Stimulated activated CD4-positive, alpha-beta T cell treated with anti-CD3 and anti-CD28 coated beads, Interleukin-15, amount 100 ng/mL, for 48 hours (primary cell): ENCODE measurements around the gene PLXND1.
"Not testable (repeated sequence)": the region's sequence is repeated elsewhere in the genome, so short reads cannot be mapped to it uniquely, and the experiment has no call there.

Source experiments
- DNase-seq, 2 donors: peaks; one replicate each; pipeline ENCODE4 v3.0.0-alpha.2; 2020; ENCODE audit warnings: low read depth in 2 of 2

PLXND1 gene

GRCh38 chr3:129552287-129553050 lies 54.0 kb downstream of the PLXND1 start:
- DNase-seq, result no peak

GRCh38 chr3:129549805-129550204 lies 56.7 kb downstream of the PLXND1 start:
- no peak for DNase-seq

- DNase-seq, result no peak
These were observed 57.3 kb downstream of the PLXND1 start for GRCh38 chr3:129549006-129549800.

DNA sequence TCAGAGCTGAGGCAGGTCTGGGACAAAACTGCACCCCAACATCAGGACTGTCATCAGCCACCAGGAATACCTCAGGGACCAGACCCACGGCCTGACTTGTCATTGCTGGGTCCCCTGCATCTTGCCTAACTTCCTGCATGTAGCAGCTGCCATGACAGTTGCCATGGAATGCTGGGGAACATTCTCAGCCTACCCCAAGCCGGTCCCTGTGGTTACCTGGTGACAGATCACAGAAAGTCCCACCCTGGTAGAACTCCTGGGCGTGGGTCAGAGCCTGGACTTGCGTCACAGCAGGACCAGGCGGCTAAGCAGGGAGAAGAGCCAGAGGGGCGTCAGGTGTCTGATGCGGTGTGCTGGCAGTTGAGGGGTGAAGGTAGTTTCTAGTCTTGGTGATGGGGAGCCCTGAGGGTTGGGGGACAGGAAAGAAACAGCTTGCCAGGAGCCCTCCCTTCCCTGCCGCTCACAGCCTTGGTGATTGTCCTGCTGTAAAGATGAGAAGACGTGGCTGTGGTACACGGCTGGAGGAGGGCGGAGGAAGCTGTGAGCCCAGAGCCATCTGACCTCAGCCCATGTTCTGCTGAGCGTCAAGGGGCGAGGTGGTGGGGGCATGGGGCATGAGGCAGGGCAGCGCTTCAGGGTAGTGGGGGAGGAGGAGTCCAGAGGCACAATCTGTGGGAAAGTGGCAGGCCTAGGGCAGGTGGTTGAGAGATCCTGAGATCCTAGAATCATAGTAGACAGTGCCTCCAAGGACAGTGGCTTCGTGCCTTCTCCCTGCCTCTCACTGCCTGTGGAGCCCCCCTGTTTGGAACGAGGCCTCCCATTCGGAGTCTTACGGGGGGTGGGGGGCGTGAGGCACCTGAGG lies 58.1 kb downstream of the PLXND1 start:
- no peak for DNase-seq

GRCh38 chr3:129547241-129547640 lies 59.2 kb downstream of the PLXND1 start:
- no peak for DNase-seq

DNA sequence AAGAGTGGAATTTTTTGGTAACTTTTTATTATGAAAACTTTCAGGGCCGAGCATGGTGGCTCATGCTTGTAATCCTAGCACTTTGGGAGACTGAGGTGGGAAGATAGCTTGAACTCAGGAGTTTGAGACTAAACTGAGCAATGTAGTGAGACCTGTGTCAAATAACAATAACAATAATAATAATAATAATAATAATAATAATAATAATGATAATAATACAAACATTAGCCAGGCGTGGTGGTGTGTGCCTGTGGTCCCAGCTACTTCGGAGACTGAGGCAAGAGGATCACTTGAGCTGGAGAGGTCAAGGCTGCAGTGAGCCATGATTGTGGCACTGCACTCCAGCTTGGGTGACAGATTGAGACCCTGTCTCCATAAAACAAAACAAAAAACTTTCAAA lies 60.5 kb downstream of the PLXND1 start:
- DNase-seq, result not testable (repeated sequence)

DNA sequence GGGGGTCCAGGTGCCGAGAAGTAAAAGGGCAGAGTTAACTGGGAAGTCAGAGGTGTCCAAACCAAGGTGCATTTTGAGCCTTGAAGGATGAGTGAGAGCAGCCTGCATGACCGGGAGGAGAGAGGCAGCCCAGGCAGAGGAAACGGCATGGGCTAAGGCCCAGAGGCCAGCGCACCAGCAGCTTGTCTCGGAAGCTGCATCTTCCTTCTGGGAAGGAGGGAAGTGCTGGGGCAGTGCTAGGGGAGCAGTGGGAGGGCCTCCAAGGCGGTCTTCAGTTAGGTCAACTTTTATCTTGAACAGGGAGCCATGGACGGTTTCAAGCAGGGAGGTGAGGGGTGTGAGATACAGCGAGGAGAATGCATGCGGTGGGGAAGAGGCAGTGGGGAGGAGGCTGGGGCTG lies 62.5 kb downstream of the PLXND1 start:
- DNase-seq, result no peak

DNA sequence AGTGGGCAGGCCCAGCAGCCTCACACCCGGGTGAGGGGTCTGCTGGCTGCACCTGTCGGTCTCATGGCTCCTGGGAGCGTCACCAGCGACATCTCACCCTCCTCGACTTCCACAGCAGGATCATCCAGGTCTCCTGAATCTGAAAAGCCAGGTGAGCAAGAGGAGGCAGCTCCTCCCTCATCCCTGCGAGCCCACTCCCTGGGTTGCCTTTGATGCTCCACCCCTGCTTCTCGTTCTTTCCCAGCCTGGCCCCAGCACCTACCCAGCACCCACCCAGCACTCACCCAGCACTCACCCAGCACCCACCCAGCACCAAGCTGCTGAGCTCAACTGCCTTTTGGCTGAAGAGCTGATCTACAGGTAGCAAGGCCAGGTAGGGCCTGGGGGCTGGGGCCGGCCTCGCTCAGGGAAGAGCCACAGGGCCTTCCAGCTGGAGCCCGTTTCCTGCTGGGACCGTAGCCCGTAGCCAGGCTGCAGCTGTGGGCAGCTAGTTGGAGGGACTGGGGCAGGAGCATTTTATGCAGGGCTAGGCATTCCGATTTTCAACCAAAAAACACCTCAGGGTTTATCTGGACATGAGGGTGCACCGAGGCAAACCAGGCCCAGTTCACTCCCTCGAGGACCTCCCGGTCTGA lies 63.2 kb downstream of the PLXND1 start, which contains the start of gene H1-8:
TSS of gene H1-8 (plus strand) at position 20 of the 635 bp plus-strand sequence. CDS start at position 64, 44 bp downstream.
- no peak for DNase-seq

- DNase-seq, result no peak
These were observed 63.7 kb downstream of the PLXND1 start for GRCh38 chr3:129542747-129543146.

GRCh38 chr3:129540776-129541516 lies 65.5 kb downstream of the PLXND1 start:
- no peak for DNase-seq

GRCh38 chr3:129539206-129539605 lies 67.3 kb downstream of the PLXND1 start:
- no peak for DNase-seq

- no peak for DNase-seq
These were observed 69.7 kb downstream of the PLXND1 start for GRCh38 chr3:129536804-129537203.

- DNase-seq, result no peak
These were observed 70.2 kb downstream of the PLXND1 start for GRCh38 chr3:129536374-129536667.

DNA sequence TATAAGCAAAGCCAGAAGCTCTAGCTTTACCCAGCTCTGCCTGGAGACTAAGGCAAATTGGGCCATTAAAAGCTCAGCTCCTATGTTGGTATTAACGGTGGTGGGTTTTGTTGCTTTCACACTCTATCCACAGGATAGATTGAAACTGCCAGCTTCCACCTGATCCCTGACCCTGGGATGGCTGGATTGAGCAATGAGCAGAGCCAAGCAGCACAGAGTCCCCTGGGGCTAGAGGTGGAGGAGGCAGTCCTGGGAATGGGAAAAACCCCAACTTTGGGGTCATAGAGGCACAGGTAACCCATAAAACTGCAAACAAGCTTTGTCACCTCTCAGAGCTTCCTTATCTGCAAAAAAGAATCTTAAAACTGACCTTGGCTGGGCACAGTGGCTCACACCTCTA lies 71.4 kb downstream of the PLXND1 start:
- no peak for DNase-seq

GRCh38 chr3:129534428-129535027 lies 71.9 kb downstream of the PLXND1 start:
- no peak for DNase-seq

DNA sequence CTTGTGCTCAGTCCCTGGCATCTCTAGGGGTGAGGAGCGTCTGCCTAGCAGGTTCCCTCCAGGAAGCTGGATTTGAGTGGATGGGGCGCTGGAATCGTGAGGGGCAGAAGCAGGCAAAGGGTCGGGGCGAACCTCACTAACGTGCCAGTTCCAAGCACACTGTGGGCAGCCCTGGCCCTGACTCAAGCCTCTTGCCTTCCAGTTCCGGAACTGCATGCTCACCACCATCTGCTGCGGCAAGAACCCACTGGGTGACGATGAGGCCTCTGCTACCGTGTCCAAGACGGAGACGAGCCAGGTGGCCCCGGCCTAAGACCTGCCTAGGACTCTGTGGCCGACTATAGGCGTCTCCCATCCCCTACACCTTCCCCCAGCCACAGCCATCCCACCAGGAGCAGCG lies 73.1 kb downstream of the PLXND1 start:
- DNase-seq, result no peak

- DNase-seq, result no peak
These were observed 74.2 kb downstream of the PLXND1 start for GRCh38 chr3:129532261-129532660.

- DNase-seq, result no peak
These were observed 74.8 kb downstream of the PLXND1 start for GRCh38 chr3:129531699-129532098.

DNA sequence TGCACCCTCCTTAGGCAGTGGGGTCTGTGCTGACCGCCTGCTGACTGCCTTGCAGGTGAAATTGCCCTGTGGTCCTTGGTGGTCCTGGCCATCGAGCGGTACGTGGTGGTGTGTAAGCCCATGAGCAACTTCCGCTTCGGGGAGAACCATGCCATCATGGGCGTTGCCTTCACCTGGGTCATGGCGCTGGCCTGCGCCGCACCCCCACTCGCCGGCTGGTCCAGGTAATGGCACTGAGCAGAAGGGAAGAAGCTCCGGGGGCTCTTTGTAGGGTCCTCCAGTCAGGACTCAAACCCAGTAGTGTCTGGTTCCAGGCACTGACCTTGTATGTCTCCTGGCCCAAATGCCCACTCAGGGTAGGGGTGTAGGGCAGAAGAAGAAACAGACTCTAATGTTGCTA lies 75.7 kb downstream of the PLXND1 start:
- DNase-seq, result no peak

- DNase-seq, result no peak
These were observed 76.2 kb downstream of the PLXND1 start for GRCh38 chr3:129530251-129530791.
